H1 (cell line): Measurements from ENCODE around the gene PIAS1. TPM values are rescaled to one million over a fixed set of nuclear protein-coding genes. Genes with fewer than 3 reads are reported as not detected.

Experiments
- CTCF ChIA-PET: fragments of 300-600 bp; sonication (Branson Sonifier 250); formaldehyde crosslinking; loops from one replicate; lab custom pipeline; 2021; ENCODE audit not compliant: partially characterized antibody; lab: Charles Lee
- POLR2A ChIA-PET: fragments of 300-600 bp; sonication (Branson Sonifier 250); formaldehyde crosslinking; loops from one replicate; lab custom pipeline; 2021; ENCODE audit warnings: inconsistent platforms; ENCODE audit not compliant: partially characterized antibody; lab: Charles Lee
- DNase-seq, 2 experiments: peaks; one replicate each; pipeline versions ENCODE4 v3.0.0 to v3.0.0-alpha.2; 2010 to 2022; ENCODE audit warnings: low spot score in 2 of 2, low read depth in 1 of 2, mixed read lengths in 1 of 2
- FAIRE-seq: peaks from 2 replicates; lab custom pipeline; 2011; peaks lifted over from hg19 to GRCh38; lab: Jason Lieb, UNC
- H2AFZ ChIP-seq: 2 replicates; pipeline ENCODE4 v1.8.1; 2012; ENCODE audit warnings: low read length, inconsistent platforms
- H2AK5ac ChIP-seq: 2 replicates; pipeline ENCODE4 v1.6.1; 2013; ENCODE audit warnings: low read depth, low read length
- H2BK120ac ChIP-seq: replicated peaks from 2 replicates; pipeline ENCODE3; 2013; ENCODE audit warnings: low read depth, low read length, inconsistent platforms
- H2BK12ac ChIP-seq: 2 replicates; pipeline ENCODE4 v1.6.1; 2013; ENCODE audit warnings: low read depth, low read length
- H2BK15ac ChIP-seq: 2 replicates; pipeline ENCODE4 v1.6.1; 2013; ENCODE audit warnings: low read length
- H2BK20ac ChIP-seq: 2 replicates; pipeline ENCODE4 v1.6.1; 2013; ENCODE audit warnings: low read length
- H2BK5ac ChIP-seq: 2 replicates; pipeline ENCODE4 v1.6.1; 2013; ENCODE audit warnings: low read depth, low read length
- H3K14ac ChIP-seq: 2 replicates; pipeline ENCODE4 v1.6.1; 2013; ENCODE audit warnings: inconsistent platforms; ENCODE audit not compliant: insufficient read length
- H3K18ac ChIP-seq: 2 replicates; pipeline ENCODE4 v1.6.1; 2013; ENCODE audit warnings: low read length; ENCODE audit errors: extremely low read depth
- H3K23ac ChIP-seq: 2 replicates; pipeline ENCODE4 v1.6.1; 2013; ENCODE audit warnings: inconsistent platforms; ENCODE audit not compliant: insufficient read length
- H3K23me2 ChIP-seq: 2 replicates; pipeline ENCODE4 v1.6.1; 2013; ENCODE audit warnings: low read depth, low read length
- H3K27ac ChIP-seq: 2 replicates; pipeline ENCODE4 v1.6.1; 2011; ENCODE audit warnings: low read depth, low read length, inconsistent platforms
- H3K27me3 ChIP-seq, 4 experiments: replicated peaks in 1 of 4; 1 replicate in 1 of 4; 2 replicates in 3 of 4; pipeline versions ENCODE4 v1.6.1 to v1.8.1; 2011 to 2013; ENCODE audit warnings: low read length in 3 of 4, mild to moderate bottlenecking in 3 of 4, inconsistent platforms in 2 of 4, mixed read lengths in 2 of 4, moderate library complexity in 1 of 4; ENCODE audit not compliant: control insufficient read depth in 3 of 4, insufficient read depth in 3 of 4; ENCODE audit errors: extremely low read depth in 1 of 4
- H3K36me3 ChIP-seq, 4 experiments: 2 replicates each; pipeline versions ENCODE4 v1.6.1 to v1.8.1; 2011 to 2013; ENCODE audit warnings: mild to moderate bottlenecking in 4 of 4, low read length in 3 of 4, moderate library complexity in 2 of 4, control low read depth in 1 of 4, inconsistent platforms in 1 of 4; ENCODE audit not compliant: insufficient read depth in 4 of 4, control insufficient read depth in 2 of 4
- H3K4ac ChIP-seq: replicated peaks from 2 replicates; pipeline ENCODE3; 2013; ENCODE audit warnings: low read length, low read depth, mixed read lengths, inconsistent platforms; ENCODE audit not compliant: insufficient read length
- H3K4me1 ChIP-seq, 4 experiments: replicated peaks in 1 of 4; 1 replicate in 1 of 4; 2 replicates in 3 of 4; pipeline versions ENCODE4 v1.6.1 to v1.8.1; 2011 to 2013; ENCODE audit warnings: low read length in 3 of 4, inconsistent platforms in 2 of 4, mixed read lengths in 1 of 4; ENCODE audit not compliant: insufficient read depth in 4 of 4, control insufficient read depth in 3 of 4
- H3K4me2 ChIP-seq, 2 experiments: 2 replicates each; pipeline versions ENCODE4 v1.6.1 to v1.8.1; 2011 to 2013; ENCODE audit warnings: low read depth in 2 of 2, low read length in 2 of 2, control low read depth in 1 of 2, inconsistent platforms in 1 of 2, mild to moderate bottlenecking in 1 of 2; ENCODE audit not compliant: insufficient read depth in 1 of 2
- H3K4me3 ChIP-seq, 4 experiments: fragments of 200-600, 300-600 bp in 1 of 4; sonication (generic), shearing (Covaris generic), sonication (Bioruptor Twin) in 1 of 4; 2 replicates each; pipeline versions ENCODE4 v1.5.1 to v1.8.1; 2011 to 2016; ENCODE audit warnings: low read length in 4 of 4, low read depth in 3 of 4, control low read depth in 2 of 4, inconsistent platforms in 2 of 4, mild to moderate bottlenecking in 2 of 4, mixed read lengths in 1 of 4, moderate library complexity in 1 of 4; ENCODE audit not compliant: insufficient read depth in 2 of 4; ENCODE audit errors: extremely low read depth in 1 of 4
- H3K56ac ChIP-seq: replicated peaks from 2 replicates; pipeline ENCODE3; 2013; ENCODE audit warnings: low read depth, mild to moderate bottlenecking, mixed read lengths, low read length, inconsistent platforms; ENCODE audit not compliant: insufficient read length
- H3K79me1 ChIP-seq: 2 replicates; pipeline ENCODE4 v1.6.1; 2013; ENCODE audit warnings: low read depth, low read length, control low read depth
- H3K79me2 ChIP-seq, 2 experiments: 2 replicates each; pipeline versions ENCODE4 v1.6.1 to v1.8.1; 2012 to 2013; ENCODE audit warnings: low read length in 2 of 2, mild to moderate bottlenecking in 2 of 2, inconsistent platforms in 1 of 2; ENCODE audit not compliant: insufficient read depth in 2 of 2, control insufficient read depth in 1 of 2
- H3K9ac ChIP-seq, 4 experiments: replicated peaks in 1 of 4; 1 replicate in 1 of 4; 2 replicates in 3 of 4; pipeline versions ENCODE4 v1.6.1 to v1.8.1; 2011 to 2013; ENCODE audit warnings: low read depth in 3 of 4, low read length in 3 of 4, control low read depth in 2 of 4, mild to moderate bottlenecking in 2 of 4, moderate library complexity in 2 of 4, inconsistent platforms in 1 of 4; ENCODE audit errors: extremely low read depth in 1 of 4
- H3K9me3 ChIP-seq, 2 experiments: 2 replicates each; pipeline versions ENCODE4 v1.6.1 to v1.8.1; 2012 to 2013; ENCODE audit warnings: mild to moderate bottlenecking in 2 of 2, moderate library complexity in 2 of 2, control low read depth in 1 of 2, inconsistent platforms in 1 of 2, low read depth in 1 of 2, low read length in 1 of 2, mixed read lengths in 1 of 2; ENCODE audit not compliant: insufficient read depth in 2 of 2
- H4K20me1 ChIP-seq, 2 experiments: replicated peaks in 1 of 2; 2 replicates each; pipeline versions ENCODE3 to v1.8.1; 2011 to 2013; ENCODE audit warnings: inconsistent platforms in 2 of 2, low read length in 2 of 2, mild to moderate bottlenecking in 1 of 2; ENCODE audit not compliant: insufficient read depth in 2 of 2, control insufficient read depth in 1 of 2
- H4K5ac ChIP-seq: 2 replicates; pipeline ENCODE4 v1.6.1; 2013; ENCODE audit warnings: low read length, low read depth, mixed read lengths, inconsistent platforms; ENCODE audit not compliant: insufficient read length
- H4K8ac ChIP-seq: 2 replicates; pipeline ENCODE4 v1.8.0; 2013; ENCODE audit warnings: mild to moderate bottlenecking, moderate library complexity, low read length, inconsistent platforms; ENCODE audit not compliant: insufficient read depth; ENCODE audit errors: extremely low read depth
- H4K91ac ChIP-seq: replicated peaks from 2 replicates; pipeline ENCODE3; 2013; ENCODE audit warnings: low read length, mixed read lengths, inconsistent platforms; ENCODE audit not compliant: insufficient read length
- ATF2 ChIP-seq: IDR thresholded peaks from 2 replicates; pipeline ENCODE4 v1.6.1; 2012; ENCODE audit warnings: low read length, inconsistent platforms
- BRCA1 ChIP-seq: IDR thresholded peaks from 2 replicates; pipeline ENCODE4 v1.6.1; 2012; ENCODE audit warnings: low read depth, low read length, improper control_type of control experiment
- CBX5 ChIP-seq: fragments of 300-800, 300-1000 bp; sonication (generic); IDR thresholded peaks from 2 replicates; pipeline ENCODE4 v1.7.1; 2016; ENCODE audit warnings: antibody characterized with exemption, low read length, low read depth
- CEBPB ChIP-seq: IDR thresholded peaks from 2 replicates; pipeline ENCODE4 v1.6.1; 2012; ENCODE audit warnings: low read depth, low read length
- CTBP2 ChIP-seq: IDR thresholded peaks from 2 replicates; pipeline ENCODE4 v1.7.0; 2011; ENCODE audit warnings: borderline replicate concordance, mild to moderate bottlenecking, moderate library complexity, mixed read lengths, low read length; ENCODE audit not compliant: insufficient read depth, insufficient read length
- HDAC6 ChIP-seq: IDR thresholded peaks from one replicate; pipeline ENCODE4 v1.7.1; 2012; ENCODE audit warnings: low read depth, mild to moderate bottlenecking, inconsistent platforms, low read length, moderate library complexity
- KDM5A ChIP-seq: fragments of 200-600 bp; IDR thresholded peaks from 2 replicates; pipeline ENCODE4 v1.7.1; 2012; ENCODE audit warnings: mild to moderate bottlenecking, low read length, inconsistent platforms, mixed read lengths
- NRF1 ChIP-seq: IDR thresholded peaks from 2 replicates; pipeline ENCODE4 v1.6.1; 2011; ENCODE audit warnings: mild to moderate bottlenecking, low read depth, low read length, improper control_type of control experiment
- PHF8 ChIP-seq: fragments of 200-600 bp; sonication (generic); conservative IDR thresholded peaks from 2 replicates; pipeline ENCODE4 v1.7.1; 2012; ENCODE audit warnings: low read depth, mild to moderate bottlenecking, inconsistent platforms, low read length, moderate library complexity
- POLR2AphosphoS5 ChIP-seq: IDR thresholded peaks from 2 replicates; pipeline ENCODE4 v1.6.1; 2011; ENCODE audit warnings: low read depth, low read length
- SP4 ChIP-seq: IDR thresholded peaks from 2 replicates; pipeline ENCODE4 v1.6.1; 2012; ENCODE audit warnings: low read length, inconsistent platforms
- TBP ChIP-seq: IDR thresholded peaks from 2 replicates; pipeline ENCODE4 v1.6.1; 2011; ENCODE audit warnings: low read depth, low read length, improper control_type of control experiment
- whole genome bisulfite sequencing, 2 experiments: shearing (Covaris generic) in 1 of 2; methylation state at CpG; one replicate each; pipeline versions ENCODE4 v1.1.6 to v1.1.7; 2013 to 2015; ENCODE audit warnings: low lambda C conversion rate in 2 of 2, mixed read lengths in 2 of 2, inconsistent platforms in 1 of 2, low coverage in 1 of 2, missing lambda C conversion rate in 1 of 2; ENCODE audit not compliant: insufficient replicate concordance in 2 of 2, insufficient coverage in 1 of 2, insufficient read length in 1 of 2; ENCODE audit errors: extremely low coverage in 1 of 2, missing lambda C conversion rate in 1 of 2; 5-methylcytosine and 5-hydroxymethylcytosine counted together
- polyA plus RNA-seq, 7 experiments: library from polyadenylated mRNA; depleted of rRNA in 3 of 7; stranded (reverse) in 5 of 7; unstranded in 2 of 7; fragments of >200 nt in 5 of 7; fragments of 200-250 nt in 2 of 7; gene quantifications; 1 replicate in 5 of 7; 2 replicates in 1 of 7; 4 replicates in 1 of 7; pipeline versions ENCODE4 v1.2.1 to v1.2.3, GENCODE V29; 2011 to 2013; ENCODE audit warnings: missing spikeins in 2 of 7, mixed read lengths in 2 of 7
- total RNA-seq: library from RNA; stranded (reverse); fragmentation: NEBNext Ultra II Directional; extraction: Animal tissue kit (Norgen Biotek cat#: 25700); gene quantifications from 2 replicates; pipeline ENCODE4 v1.2.1, GENCODE V29; 2021
- TF ChIP-seq, protein P1 (sequence below): IDR thresholded peaks from 2 replicates; pipeline ENCODE4 v1.6.1; 2012; ENCODE audit warnings: inconsistent platforms

Gene PIAS1
- total and polyA plus RNA-seq, 2 of the 8 experiments (the other 6 are each of a cell fraction or from before 2014, with no cell fraction given), result 30.8 to 34.5 TPM

GRCh38 chr15:68203486-68203885, 149.4 kb downstream of the PIAS1 start:
- Histone ChIP-seq H4K20me1 (peaks cover 10 to 26% of the 10 kb centered on the region in 2 experiments), H3K4ac (no peak overlapping the region), H3K23me2 (no peaks in the 10 kb centered on the region), H2AFZ (no peak overlapping the region), H3K27ac (no peak overlapping the region), H3K4me3 (no peak overlapping the region), H2BK15ac (no peak overlapping the region), H3K79me2 (0 out of 4 replicates have a peak, but pooled peaks cover 0 to 2% of the 10 kb centered on the region in 2 experiments), H3K56ac (no peak overlapping the region), H3K9me3 (no peaks in the 10 kb centered on the region), H3K18ac (no peak overlapping the region), H3K9ac (no peak overlapping the region), H2BK5ac (no peak overlapping the region), H3K4me2 (no peak overlapping the region), H4K91ac (no peak overlapping the region), H3K79me1 (peaks cover 2% of the 10 kb centered on the region; the same call in 1 of the 2 replicates), H2BK12ac (no peak overlapping the region), H3K27me3 (no peaks in the 10 kb centered on the region), H3K36me3 (no peaks in the 10 kb centered on the region; a peak in 1 of 8 replicates), H2AK5ac (no peak overlapping the region), H4K5ac (no peak overlapping the region), H3K23ac (no peak overlapping the region), H2BK20ac (no peak overlapping the region), H3K14ac (no peak overlapping the region), H3K4me1 (peaks cover 2 to 41% (median 30%) of the 10 kb centered on the region in 4 experiments), H4K8ac (no peak overlapping the region), H2BK120ac (no peak overlapping the region)
- POLR2A ChIA-PET, result interaction anchor here (1.0 to 1.3 kb wide), 2 partner anchors 9 to 12 kb away, joined by 3 read pairs; no protein-coding TSS in a partner anchor
- FAIRE-seq (no peak), DNase-seq (no peak)
- 98% methylated on average over 5 of the region's 5 CpGs; no CpG with 5 or more reads in 1 of the 2 experiments for WGBS, 2 experiments
- CTCF ChIA-PET, result interaction anchor here (0.6 to 4.3 kb wide), 2 partner anchors 8 to 119 kb away, joined by 3 to 36 read pairs; no protein-coding TSS in a partner anchor
- TF ChIP-seq BRCA1, result no peak
- TF ChIP-seq PHF8, result no peak
- TF ChIP-seq SP4, result no peak
- TF ChIP-seq CEBPB, result no peak
- no peak for TF ChIP-seq HDAC6
- TF ChIP-seq ATF2, result no peak
- TF ChIP-seq NRF1, result no peak
- no peak for TF ChIP-seq CTBP2
- no peak for TF ChIP-seq KDM5A
- TF ChIP-seq, protein P1, sequence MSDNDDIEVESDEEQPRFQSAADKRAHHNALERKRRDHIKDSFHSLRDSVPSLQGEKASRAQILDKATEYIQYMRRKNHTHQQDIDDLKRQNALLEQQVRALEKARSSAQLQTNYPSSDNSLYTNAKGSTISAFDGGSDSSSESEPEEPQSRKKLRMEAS, result no peak
- no peak for TF ChIP-seq TBP
- no peak for TF ChIP-seq CBX5
- TF ChIP-seq POLR2AphosphoS5, result no peak
